Pancreas (tissue), 10 donors: ENCODE measurements around the gene RPL37A. TPM values are rescaled to one million over a fixed set of nuclear protein-coding genes. Genes with fewer than 3 reads are reported as not detected.

ENCODE experiments used
- ATAC-seq, 4 donors: fragments of 200-7000 bp; cut with Tn5 transposase; one replicate each; pipeline versions ENCODE4 v1.8.0 to v1.9.1; 2020; ENCODE audit warnings: mild to moderate bottlenecking in 4 of 4, moderate library complexity in 4 of 4
- DNase-seq, 6 donors: peaks; one replicate each; pipeline ENCODE4 v3.0.0-alpha.2; 2020
- FAIRE-seq: peaks from 2 replicates; lab custom pipeline; 2012; peaks lifted over from hg19 to GRCh38; lab: Jason Lieb, UNC
- H3K27ac ChIP-seq, 4 donors: fragments of 200-600 bp; sonication (generic); 1 replicate in 3 of 4; 2 replicates in 1 of 4; pipeline versions ENCODE4 v1.5.0 to v1.8.0; 2020
- H3K27me3 ChIP-seq, 4 donors: fragments of 200-600 bp; one replicate each; pipeline ENCODE4 v1.8.0; 2021
- H3K36me3 ChIP-seq, 3 donors: fragments of 200-600 bp; sonication (generic) in 1 of 3; one replicate each; pipeline versions ENCODE4 v1.5.0 to v1.8.0; 2020 to 2021
- H3K4me1 ChIP-seq, 3 donors: fragments of 200-600 bp; one replicate each; pipeline ENCODE4 v1.8.0; 2021
- H3K4me3 ChIP-seq, 4 donors: fragments of 200-600 bp; sonication (generic) in 2 of 4; one replicate each; pipeline versions ENCODE4 v1.5.0 to v1.8.0; 2020 to 2021
- H3K9me3 ChIP-seq, 4 donors: fragments of 200-600 bp; one replicate each; pipeline ENCODE4 v1.8.0; 2021
- WGBS, 2 donors: extraction: QIAGEN DNeasy Blood & Tissue Kit; methylation state at CpG; one replicate each; pipeline ENCODE4 v1.1.7; 2013; 5-methylcytosine and 5-hydroxymethylcytosine counted together
- intact Hi-C, 3 donors: fragments of 100-400 bp; cut with DNase I; formaldehyde crosslinking; loops; one replicate each; pipeline versions ENCODE4 v1.11.1 to v1.14.2; 2022
- polyA plus RNA-seq, 2 donors: library from polyadenylated mRNA; stranded (reverse); fragments of 200-250 nt; gene quantifications; one replicate each; pipeline ENCODE4 v1.2.3, GENCODE V29; 2013
- total RNA-seq, 6 donors: library from RNA; stranded (reverse); fragmentation: NEBNext Ultra II Directional in 4 of 6; extraction: Animal tissue kit (Norgen Biotek cat#: 25700) in 4 of 6; gene quantifications; one replicate each; pipeline versions ENCODE4 v1.2.1 to v1.2.4, GENCODE V29; 2021 to 2023
- TF ChIP-seq, protein P1 (sequence below), 4 donors: fragments of 200-600 bp; sonication (generic) in 3 of 4; IDR thresholded peaks; one replicate each; pipeline versions ENCODE4 v1.5.0 to v1.8.0; 2021; ENCODE audit warnings: antibody characterized with exemption in 4 of 4
- donor health status: healthy with polysubstance abuse.
- donor health status: DM: no; HTN: no; CAD: no; lungs with moderate emphysema.
- donor health status: DM: no; HTN: no; CAD: no.
- donor health status: control.
- donor health status: control.
- donor health status: Bipolar disorder and iron deficiency.
- donor health status: DM: yes; HTN: yes; CAD: no.
- donor health status: DM: no; HTN: no; CAD: no.
- donor health status: DM: no; HTN: no; CAD: no.
- donor health status: DM: yes; HTN: yes; CAD: no.

RPL37A gene
- total and polyA plus RNA-seq, 8 donors = 1,329 to 2,596 (median 1,625) TPM

DNA sequence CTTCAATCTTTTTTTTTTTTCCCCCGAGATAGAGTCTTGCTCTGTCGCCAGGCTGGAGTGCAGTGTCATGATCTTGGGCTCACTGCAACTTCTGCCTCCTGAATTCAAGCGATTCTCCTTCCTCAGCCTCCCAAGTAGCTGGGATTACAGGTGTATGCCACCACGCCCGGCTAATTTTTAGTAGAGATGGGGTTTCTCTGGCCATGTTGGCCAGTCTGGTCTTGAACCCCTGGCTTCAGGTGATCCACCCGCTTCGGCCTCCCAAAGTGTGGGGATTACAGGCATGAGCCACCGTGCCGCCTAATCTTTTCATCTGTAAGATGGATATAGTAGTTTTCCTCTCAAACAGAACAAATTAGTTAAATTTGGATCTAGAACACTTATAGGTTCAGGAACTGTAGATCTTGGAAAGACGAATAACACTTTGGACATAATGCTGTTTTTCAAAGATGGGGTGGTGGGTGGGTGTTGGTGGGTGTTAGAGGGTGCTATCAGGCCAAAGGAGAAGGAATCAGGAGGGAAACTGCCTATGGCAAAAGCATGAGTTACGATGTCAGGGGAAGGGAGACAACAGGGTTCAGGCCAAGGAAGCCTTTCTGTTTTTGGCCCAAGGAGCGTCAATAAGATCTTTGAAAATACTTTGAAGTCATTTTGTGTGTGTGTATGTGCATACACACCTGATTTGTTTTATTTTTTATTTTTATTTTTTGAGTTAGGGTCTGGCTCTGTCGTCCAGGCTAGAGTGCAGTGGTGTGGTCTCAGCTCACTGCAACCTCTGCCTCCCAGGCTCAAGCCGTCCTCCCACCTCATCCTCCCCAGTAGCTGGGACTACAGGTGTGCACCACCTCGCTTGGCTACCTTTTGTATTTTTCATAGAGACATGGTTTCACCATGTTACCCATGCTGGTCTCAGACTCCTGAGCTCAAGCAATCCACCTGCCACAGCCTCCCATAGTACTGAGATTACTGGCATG lies 6.8 kb downstream of the RPL37A start:
- FAIRE-seq (no peak), DNase-seq (no peak), ATAC-seq (no peak)
- Histone ChIP-seq H3K4me1 (peaks cover 3 to 17% (median 7%) of the 10 kb centered on the region in 3 donors), H3K36me3 (peaks cover 0 to 30% (median 26%) of the 10 kb centered on the region in 3 donors), H3K9me3 (no peaks in the 10 kb centered on the region), H3K4me3 (no peak overlapping the region), H3K27me3 (no peaks in the 10 kb centered on the region), H3K27ac (no peak overlapping the region)
- TF ChIP-seq, protein P1, sequence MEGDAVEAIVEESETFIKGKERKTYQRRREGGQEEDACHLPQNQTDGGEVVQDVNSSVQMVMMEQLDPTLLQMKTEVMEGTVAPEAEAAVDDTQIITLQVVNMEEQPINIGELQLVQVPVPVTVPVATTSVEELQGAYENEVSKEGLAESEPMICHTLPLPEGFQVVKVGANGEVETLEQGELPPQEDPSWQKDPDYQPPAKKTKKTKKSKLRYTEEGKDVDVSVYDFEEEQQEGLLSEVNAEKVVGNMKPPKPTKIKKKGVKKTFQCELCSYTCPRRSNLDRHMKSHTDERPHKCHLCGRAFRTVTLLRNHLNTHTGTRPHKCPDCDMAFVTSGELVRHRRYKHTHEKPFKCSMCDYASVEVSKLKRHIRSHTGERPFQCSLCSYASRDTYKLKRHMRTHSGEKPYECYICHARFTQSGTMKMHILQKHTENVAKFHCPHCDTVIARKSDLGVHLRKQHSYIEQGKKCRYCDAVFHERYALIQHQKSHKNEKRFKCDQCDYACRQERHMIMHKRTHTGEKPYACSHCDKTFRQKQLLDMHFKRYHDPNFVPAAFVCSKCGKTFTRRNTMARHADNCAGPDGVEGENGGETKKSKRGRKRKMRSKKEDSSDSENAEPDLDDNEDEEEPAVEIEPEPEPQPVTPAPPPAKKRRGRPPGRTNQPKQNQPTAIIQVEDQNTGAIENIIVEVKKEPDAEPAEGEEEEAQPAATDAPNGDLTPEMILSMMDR (IDR thresholded peaks at IDR 0.05) = no peak
- 94% methylated on average over 15 of the region's 15 CpGs for WGBS, 2 donors
- intact Hi-C loops = no loop called here

DNA sequence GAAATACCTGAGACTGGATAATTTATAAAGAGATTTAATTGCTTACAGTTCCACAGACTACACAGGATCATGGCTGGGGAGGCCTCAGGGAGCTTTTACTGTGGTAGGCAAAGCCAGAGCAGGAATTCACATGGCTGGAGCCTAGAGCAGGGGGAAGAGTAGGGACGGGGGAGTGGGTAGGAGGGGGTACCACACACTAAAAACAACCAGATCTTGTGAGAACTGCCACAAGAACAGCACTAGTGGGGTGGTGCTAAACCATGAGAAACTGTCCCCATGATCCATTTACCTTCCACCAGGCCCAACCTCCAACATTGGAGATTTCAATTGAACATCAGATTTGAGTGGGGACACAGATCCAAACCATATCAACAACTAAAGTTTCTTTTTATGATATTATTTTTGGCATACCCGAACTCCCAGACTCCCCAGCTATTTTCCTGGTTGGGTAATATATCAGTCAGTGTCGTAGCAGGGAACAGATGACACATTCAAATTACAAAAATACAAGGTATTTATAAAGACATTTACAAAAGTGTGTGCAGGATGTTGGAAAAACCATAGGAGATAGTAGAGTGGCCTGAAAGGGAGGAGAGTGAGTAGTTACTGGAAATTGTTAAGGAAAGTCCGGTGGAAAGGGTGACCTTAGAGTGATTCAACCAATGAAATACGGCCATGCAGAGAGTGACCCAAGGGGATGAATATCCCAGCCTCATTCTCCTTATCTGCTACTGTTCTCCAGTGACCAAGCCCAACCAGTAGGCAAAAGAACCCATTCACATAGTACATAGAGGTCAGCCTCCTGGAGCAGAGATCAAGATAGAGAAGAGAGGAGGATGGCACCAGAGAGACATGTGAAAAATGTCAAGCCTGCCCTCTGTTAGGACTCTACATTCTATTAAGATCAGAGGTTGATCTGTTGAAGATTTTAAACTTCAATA lies 8.8 kb downstream of the RPL37A start:
- WGBS, 2 donors = 77 to 89% methylated on average over 5 of the region's 5 CpGs
- H3K27me3 ChIP-seq = no peaks in the 10 kb centered on the region
- peaks cover 0 to 1% (median 0%) of the 10 kb centered on the region in 3 donors for H3K4me1 ChIP-seq
- ATAC-seq (peak in 2 of 4 donors; percentile 17 to 20), DNase-seq (no peak), FAIRE-seq (no peak)
- no peak overlapping the region for H3K4me3 ChIP-seq
- H3K9me3 ChIP-seq = no peaks in the 10 kb centered on the region
- TF ChIP-seq, protein P1 (IDR thresholded peaks at IDR 0.05) = no peak
- no peak overlapping the region for H3K27ac ChIP-seq
- H3K36me3 ChIP-seq = peaks cover 0 to 11% (median 6%) of the 10 kb centered on the region in 3 donors
- intact Hi-C loops = no loop called here

DNA sequence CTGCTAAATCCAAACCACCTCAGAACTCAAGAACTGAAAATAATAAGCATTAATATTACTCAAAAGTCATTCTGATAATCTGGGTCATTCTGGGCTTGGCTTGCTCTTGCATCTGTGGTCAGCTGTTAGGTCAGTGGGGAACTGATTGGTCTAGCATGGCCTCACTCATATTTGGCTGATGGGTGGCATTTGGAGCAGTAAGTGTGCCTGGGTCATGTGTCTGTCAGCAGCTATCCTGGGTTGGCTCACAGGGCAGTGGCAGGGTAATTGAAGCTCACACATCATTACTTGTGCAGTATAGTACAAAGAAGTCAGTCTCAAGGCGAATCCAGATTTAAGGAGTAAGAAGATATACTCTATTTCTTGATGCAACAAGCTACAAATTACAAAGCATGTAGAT lies 9.6 kb downstream of the RPL37A start:
- peaks cover 0 to 3% (median 0%) of the 10 kb centered on the region in 3 donors for H3K36me3 ChIP-seq
- intact Hi-C loops = no loop called here
- no peaks in the 10 kb centered on the region for H3K4me1 ChIP-seq
- FAIRE-seq (no peak), ATAC-seq (no peak), DNase-seq (no peak)
- no peak overlapping the region for H3K27ac ChIP-seq
- TF ChIP-seq, protein P1 (IDR thresholded peaks at IDR 0.05) = no peak
- H3K9me3 ChIP-seq = no peaks in the 10 kb centered on the region
- no peaks in the 10 kb centered on the region for H3K27me3 ChIP-seq
- WGBS, 2 donors = 94 to 100% methylated on average over 1 of the region's 1 CpG
- H3K4me3 ChIP-seq = no peak overlapping the region

DNA sequence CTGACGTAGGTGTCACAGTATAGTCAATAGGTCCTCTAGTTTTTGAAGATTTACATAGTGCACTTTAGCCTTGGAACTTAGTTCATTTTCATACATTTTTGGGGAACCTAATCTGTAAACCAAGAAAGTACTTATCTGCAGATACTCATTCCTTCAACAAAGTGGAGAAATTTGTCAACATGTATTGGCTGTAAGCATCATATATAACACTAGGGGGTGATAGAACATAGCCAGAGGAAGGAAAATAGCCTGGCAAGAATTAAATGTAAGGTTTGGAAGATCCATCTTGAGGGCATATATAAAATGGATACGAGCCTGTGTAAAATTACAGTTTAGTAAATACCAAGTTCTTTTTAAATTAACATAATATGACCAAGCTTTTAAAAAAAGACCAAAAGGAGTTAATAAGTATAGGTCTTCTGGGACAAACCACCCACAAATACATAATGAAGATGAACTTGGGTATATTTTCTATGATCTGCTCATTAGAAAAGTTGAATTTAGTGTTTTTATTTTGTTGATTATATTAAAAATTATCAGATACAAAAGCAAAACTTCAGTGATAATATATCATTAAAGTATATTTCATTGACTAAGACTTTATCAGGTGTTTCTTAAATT lies 18.2 kb downstream of the RPL37A start:
- DNase-seq (no peak), FAIRE-seq (no peak), ATAC-seq (peak; percentile 66 to 81 (median 73))
- intact Hi-C loops = loop anchor here in 2 of 3 donors (5.0 kb wide), 1 partner anchor 150 kb away; no protein-coding TSS in a partner anchor
- TF ChIP-seq, protein P1 (IDR thresholded peaks at IDR 0.05) = peak; percentile 29 to 70 (median 58)
- no peaks in the 10 kb centered on the region for H3K4me1 ChIP-seq
- H3K27me3 ChIP-seq = no peaks in the 10 kb centered on the region
- no peak overlapping the region for H3K4me3 ChIP-seq
- H3K27ac ChIP-seq = no peak overlapping the region
- H3K36me3 ChIP-seq = no peaks in the 10 kb centered on the region
- no peaks in the 10 kb centered on the region for H3K9me3 ChIP-seq
- WGBS, 2 donors = 36 to 39% methylated on average over 2 of the region's 2 CpGs
